Esophagus squamous epithelium (tissue), 4 donors: ENCODE results near the gene TNNC1.

ENCODE experiments used
- POLR2A ChIP-seq, 4 donors: fragments of 450-650 bp; IDR thresholded peaks; one replicate each; pipeline ENCODE4 v1.6.1; 2017; ENCODE audit warnings: antibody characterized with exemption in 4 of 4, mild to moderate bottlenecking in 4 of 4, moderate library complexity in 3 of 4
- TF ChIP-seq, protein P1 (sequence below), 6 experiments: fragments of 450-650 bp in 4 of 6; fragments of 200-600 bp in 2 of 6; sonication (generic) in 2 of 6; IDR thresholded peaks; one replicate each; pipeline ENCODE4 v1.5.1; 2016 to 2019; ENCODE audit warnings: antibody characterized with exemption in 6 of 6, mild to moderate bottlenecking in 4 of 6, moderate library complexity in 4 of 6

GRCh38 chr3:52471371-52472238, 17.8 kb upstream of the TNNC1 start:
- TF ChIP-seq, protein P1, sequence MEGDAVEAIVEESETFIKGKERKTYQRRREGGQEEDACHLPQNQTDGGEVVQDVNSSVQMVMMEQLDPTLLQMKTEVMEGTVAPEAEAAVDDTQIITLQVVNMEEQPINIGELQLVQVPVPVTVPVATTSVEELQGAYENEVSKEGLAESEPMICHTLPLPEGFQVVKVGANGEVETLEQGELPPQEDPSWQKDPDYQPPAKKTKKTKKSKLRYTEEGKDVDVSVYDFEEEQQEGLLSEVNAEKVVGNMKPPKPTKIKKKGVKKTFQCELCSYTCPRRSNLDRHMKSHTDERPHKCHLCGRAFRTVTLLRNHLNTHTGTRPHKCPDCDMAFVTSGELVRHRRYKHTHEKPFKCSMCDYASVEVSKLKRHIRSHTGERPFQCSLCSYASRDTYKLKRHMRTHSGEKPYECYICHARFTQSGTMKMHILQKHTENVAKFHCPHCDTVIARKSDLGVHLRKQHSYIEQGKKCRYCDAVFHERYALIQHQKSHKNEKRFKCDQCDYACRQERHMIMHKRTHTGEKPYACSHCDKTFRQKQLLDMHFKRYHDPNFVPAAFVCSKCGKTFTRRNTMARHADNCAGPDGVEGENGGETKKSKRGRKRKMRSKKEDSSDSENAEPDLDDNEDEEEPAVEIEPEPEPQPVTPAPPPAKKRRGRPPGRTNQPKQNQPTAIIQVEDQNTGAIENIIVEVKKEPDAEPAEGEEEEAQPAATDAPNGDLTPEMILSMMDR (IDR thresholded peaks at IDR 0.05) = peak; percentile 49 to 75 (median 70)
- no peak for TF ChIP-seq POLR2A (IDR thresholded peaks at IDR 0.05)
